Liver (tissue), 9 donors: ENCODE measurements around the gene PDE9A. TPM values are rescaled to one million over a fixed set of nuclear protein-coding genes. Genes with fewer than 3 reads are reported as not detected.

Experiments
- DNase-seq: peaks from one replicate; pipeline ENCODE4 v3.0.0-alpha.2; 2017; ENCODE audit warnings: low spot score
- H3K27ac ChIP-seq, 2 donors: one replicate each; pipeline ENCODE4 v1.7.0; 2013; ENCODE audit warnings: inconsistent platforms in 2 of 2, low read length in 2 of 2, control low read depth in 1 of 2, low read depth in 1 of 2, mild to moderate bottlenecking in 1 of 2
- H3K27me3 ChIP-seq, 4 donors: one replicate each; pipeline versions ENCODE4 v1.6.1 to v1.7.0; 2013; ENCODE audit warnings: low read length in 3 of 4, inconsistent platforms in 1 of 4, mild to moderate bottlenecking in 1 of 4, moderate library complexity in 1 of 4; ENCODE audit not compliant: control insufficient read depth in 4 of 4, insufficient read depth in 4 of 4
- H3K36me3 ChIP-seq, 4 donors: one replicate each; pipeline versions ENCODE4 v1.6.1 to v1.7.0; 2013; ENCODE audit warnings: low read length in 3 of 4, mild to moderate bottlenecking in 3 of 4, low read depth in 1 of 4, moderate library complexity in 1 of 4; ENCODE audit not compliant: control insufficient read depth in 4 of 4, insufficient read depth in 3 of 4
- H3K4me1 ChIP-seq, 4 donors: one replicate each; pipeline versions ENCODE4 v1.6.1 to v1.7.0; 2013; ENCODE audit warnings: low read length in 3 of 4, mild to moderate bottlenecking in 3 of 4, moderate library complexity in 1 of 4; ENCODE audit not compliant: control insufficient read depth in 4 of 4, insufficient read depth in 4 of 4
- H3K4me3 ChIP-seq, 3 donors: one replicate each; pipeline versions ENCODE4 v1.6.1 to v1.7.0; 2013; ENCODE audit warnings: low read length in 3 of 3, control low read depth in 1 of 3, low read depth in 1 of 3, mild to moderate bottlenecking in 1 of 3
- H3K9ac ChIP-seq, 2 donors: one replicate each; pipeline ENCODE4 v1.7.0; 2013; ENCODE audit warnings: low read length in 2 of 2, mild to moderate bottlenecking in 2 of 2, moderate library complexity in 2 of 2, control low read depth in 1 of 2, low read depth in 1 of 2
- H3K9me3 ChIP-seq, 4 donors: one replicate each; pipeline versions ENCODE4 v1.6.1 to v1.7.0; 2013; ENCODE audit warnings: low read length in 3 of 4; ENCODE audit not compliant: control insufficient read depth in 4 of 4
- EGR1 ChIP-seq, 2 donors: IDR thresholded peaks; 2 replicates each; pipeline ENCODE4 v1.6.1; 2016 to 2018; ENCODE audit warnings: antibody characterized with exemption in 2 of 2, low read depth in 2 of 2
- FOXA1 ChIP-seq: IDR thresholded peaks from 2 replicates; pipeline ENCODE4 v1.6.1; 2016; ENCODE audit warnings: antibody characterized with exemption
- FOXA2 ChIP-seq: IDR thresholded peaks from 2 replicates; pipeline ENCODE4 v1.6.1; 2016; ENCODE audit warnings: antibody characterized with exemption
- GABPA ChIP-seq, 2 donors: IDR thresholded peaks in 1 of 2; conservative IDR thresholded peaks in 1 of 2; 2 replicates each; pipeline ENCODE4 v1.6.1; 2016; ENCODE audit warnings: antibody characterized with exemption in 2 of 2, mild to moderate bottlenecking in 1 of 2, moderate library complexity in 1 of 2
- HNF4A ChIP-seq, 2 donors: conservative IDR thresholded peaks; 2 replicates each; pipeline ENCODE4 v1.6.1; 2016; ENCODE audit warnings: antibody characterized with exemption in 2 of 2, mild to moderate bottlenecking in 2 of 2
- JUND ChIP-seq, 2 donors: IDR thresholded peaks; 2 replicates each; pipeline ENCODE4 v1.6.1; 2016; ENCODE audit warnings: antibody characterized with exemption in 2 of 2
- MAX ChIP-seq: IDR thresholded peaks from 2 replicates; pipeline ENCODE4 v1.6.1; 2016; ENCODE audit warnings: antibody characterized with exemption
- NR2F2 ChIP-seq: IDR thresholded peaks from 2 replicates; pipeline ENCODE4 v1.6.1; 2016; ENCODE audit warnings: antibody characterized with exemption
- REST ChIP-seq: IDR thresholded peaks from 2 replicates; pipeline ENCODE4 v1.6.1; 2016; ENCODE audit warnings: antibody characterized with exemption, mild to moderate bottlenecking
- RXRA ChIP-seq, 2 donors: IDR thresholded peaks; 2 replicates each; pipeline ENCODE4 v1.6.1; 2017 to 2018; ENCODE audit warnings: antibody characterized with exemption in 2 of 2, mild to moderate bottlenecking in 1 of 2
- SP1 ChIP-seq: IDR thresholded peaks from 2 replicates; pipeline ENCODE4 v1.6.1; 2018; ENCODE audit warnings: antibody characterized with exemption, mild to moderate bottlenecking
- ZBTB33 ChIP-seq: IDR thresholded peaks from 2 replicates; pipeline ENCODE4 v1.6.1; 2016; ENCODE audit warnings: antibody characterized with exemption
- WGBS: extraction: QIAGEN DNeasy Blood & Tissue Kit; methylation state at CpG from one replicate; pipeline ENCODE4 v1.1.7; 2013; 5-methylcytosine and 5-hydroxymethylcytosine counted together
- polyA plus RNA-seq, 2 donors: library from polyadenylated mRNA; stranded (reverse) in 1 of 2; unstranded in 1 of 2; fragments of 200-250 nt in 1 of 2; fragments of >200 nt in 1 of 2; fragmentation: Nextera tagmentation in 1 of 2; extraction: Ambion mirVana in 1 of 2; gene quantifications; one replicate each; pipeline versions ENCODE4 v1.2.1 to v1.2.3, GENCODE V29; 2013 to 2015
- total RNA-seq, 2 donors: library from RNA; depleted of rRNA; stranded (reverse); fragments of >200 nt; gene quantifications; one replicate each; pipeline ENCODE4 v1.2.3, GENCODE V29; 2014
- donor health status: healthy.
- donor health status: healthy.
- donor health status: healthy.
- donor health status: healthy.
- donor health status: healthy.

PDE9A gene
- total and polyA plus RNA-seq, 4 donors: 1.5 to 4.2 (median 2.7) TPM

- Histone ChIP-seq H3K27ac (no peak overlapping the region), H3K36me3 (no peaks in the 10 kb centered on the region), H3K4me1 (no peaks in the 10 kb centered on the region), H3K9me3 (no peaks in the 10 kb centered on the region), H3K9ac (no peak overlapping the region), H3K4me3 (no peak overlapping the region), H3K27me3 (no peaks in the 10 kb centered on the region)
- WGBS: 92% methylated on average over 14 of the region's 14 CpGs
- no peak for DNase-seq
- TF ChIP-seq SP1 (no peak), GABPA (IDR thresholded peaks at IDR 0.05 in 1 of 2, conservative IDR thresholded peaks at IDR 0.05 in 1 of 2) (no peak), JUND (IDR thresholded peaks at IDR 0.05) (no peak), FOXA1 (no peak), HNF4A (conservative IDR thresholded peaks at IDR 0.05) (no peak), FOXA2 (no peak), MAX (no peak), EGR1 (IDR thresholded peaks at IDR 0.05; ENCODE audit: low read depth in 2 of 2) (no peak), RXRA (IDR thresholded peaks at IDR 0.05) (no peak), ZBTB33 (no peak)
These were observed 101.0 kb downstream of the PDE9A start for GRCh38 chr21:42754270-42754933.

- no peak for DNase-seq
- WGBS: 94% methylated on average over 14 of the region's 14 CpGs
These were observed 101.7 kb downstream of the PDE9A start for GRCh38 chr21:42755031-42755665.

GRCh38 chr21:42755766-42756579 is 102.6 kb downstream of the PDE9A start:
- Histone ChIP-seq H3K4me1 (peaks cover 0 to 4% (median 2%) of the 10 kb centered on the region in 4 donors), H3K36me3 (no peaks in the 10 kb centered on the region), H3K4me3 (no peak overlapping the region), H3K9ac (no peak overlapping the region), H3K27me3 (no peaks in the 10 kb centered on the region), H3K9me3 (no peaks in the 10 kb centered on the region), H3K27ac (no peak overlapping the region)
- no peak for DNase-seq
- no peak for TF ChIP-seq REST
- WGBS: 94% methylated on average over 20 of the region's 20 CpGs

More at GRCh38 chr21:42755031-42755665, 101.7 kb downstream of the PDE9A start:
- H3K9ac ChIP-seq: no peak overlapping the region
- H3K36me3 ChIP-seq: no peaks in the 10 kb centered on the region
- no peaks in the 10 kb centered on the region for H3K4me1 ChIP-seq
- TF ChIP-seq FOXA1: no peak
- TF ChIP-seq RXRA (IDR thresholded peaks at IDR 0.05): no peak
- TF ChIP-seq NR2F2: no peak
- no peak for TF ChIP-seq HNF4A (conservative IDR thresholded peaks at IDR 0.05)
- no peak overlapping the region for H3K27ac ChIP-seq
- no peaks in the 10 kb centered on the region for H3K27me3 ChIP-seq
- H3K9me3 ChIP-seq: no peaks in the 10 kb centered on the region
- no peak overlapping the region for H3K4me3 ChIP-seq
